Fibroblast of villous mesenchyme (primary cell): Measurements from ENCODE around the gene SLC22A2. TPM values are rescaled to one million over a fixed set of nuclear protein-coding genes. Genes with fewer than 3 reads are reported as not detected.
"Not testable (repeated sequence)": the region's sequence is repeated elsewhere in the genome, so short reads cannot be mapped to it uniquely, and the experiment has no call there.

Experiments used
- DNase-seq: peaks from one replicate; pipeline ENCODE4 v3.0.0-alpha.2; 2010; ENCODE audit warnings: low read depth
- H3K4me3 ChIP-seq: 2 replicates; pipeline ENCODE4 v1.5.1; 2011; ENCODE audit warnings: low read depth, mild to moderate bottlenecking, low read length
- total RNA-seq: library from RNA; depleted of rRNA; stranded (reverse); fragments of >200 nt; gene quantifications from 2 replicates; pipeline ENCODE4 v1.2.3, GENCODE V29; 2012
- TF ChIP-seq, protein P1 (sequence below): IDR thresholded peaks from 2 replicates; pipeline ENCODE4 v1.5.1; 2012; ENCODE audit warnings: low read depth, mild to moderate bottlenecking, low read length; ENCODE audit not compliant: insufficient read depth

SLC22A2 gene
- total RNA-seq: under 0.01 TPM in 2 replicates

DNA sequence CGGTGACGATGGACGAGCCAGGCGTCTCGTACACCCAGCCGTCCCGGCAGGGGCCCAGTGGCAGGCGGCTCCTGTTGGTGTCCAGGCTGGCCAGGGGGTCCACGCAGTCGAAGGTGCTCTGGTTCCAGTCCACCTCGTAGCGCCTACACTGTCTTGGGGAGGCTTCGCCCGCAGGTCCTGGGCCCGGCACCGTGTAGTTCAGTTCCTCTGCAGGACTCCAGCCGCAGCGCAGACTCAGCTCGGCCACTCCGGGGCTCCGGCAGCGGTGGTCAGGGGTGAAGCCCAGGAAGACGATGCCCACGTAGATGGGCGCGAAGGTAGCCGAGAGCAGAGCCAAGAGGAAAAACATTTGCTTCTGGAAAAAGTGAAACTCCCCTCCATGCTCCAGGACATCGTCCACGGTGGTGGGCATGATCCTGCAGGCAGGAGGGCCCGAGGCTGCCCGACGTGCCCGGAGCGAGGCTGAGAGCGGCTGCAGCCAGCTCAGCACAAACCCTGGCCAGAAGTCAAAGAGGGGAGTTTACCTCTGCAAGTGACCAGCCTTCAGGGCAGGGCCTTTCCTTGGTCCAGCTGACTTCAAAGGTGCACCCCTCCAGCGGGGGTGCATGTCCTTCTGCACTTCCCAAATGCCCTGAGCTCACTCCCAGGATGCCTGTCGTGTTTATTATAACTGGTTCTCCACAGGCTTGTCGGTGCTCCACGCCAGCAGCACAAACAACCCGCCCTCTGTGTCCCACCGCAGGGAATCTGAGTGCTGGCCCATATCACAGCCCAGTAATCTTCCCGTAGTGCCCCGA is at the start of gene SLC22A2:
Gene SLC22A2 (minus strand): TSS at position 476 of the 797 bp plus-strand sequence. CDS start 64 bp downstream, at position 412.
- H3K4me3 ChIP-seq: no peak within 1 kb of the TSS
- TF ChIP-seq, protein P1, sequence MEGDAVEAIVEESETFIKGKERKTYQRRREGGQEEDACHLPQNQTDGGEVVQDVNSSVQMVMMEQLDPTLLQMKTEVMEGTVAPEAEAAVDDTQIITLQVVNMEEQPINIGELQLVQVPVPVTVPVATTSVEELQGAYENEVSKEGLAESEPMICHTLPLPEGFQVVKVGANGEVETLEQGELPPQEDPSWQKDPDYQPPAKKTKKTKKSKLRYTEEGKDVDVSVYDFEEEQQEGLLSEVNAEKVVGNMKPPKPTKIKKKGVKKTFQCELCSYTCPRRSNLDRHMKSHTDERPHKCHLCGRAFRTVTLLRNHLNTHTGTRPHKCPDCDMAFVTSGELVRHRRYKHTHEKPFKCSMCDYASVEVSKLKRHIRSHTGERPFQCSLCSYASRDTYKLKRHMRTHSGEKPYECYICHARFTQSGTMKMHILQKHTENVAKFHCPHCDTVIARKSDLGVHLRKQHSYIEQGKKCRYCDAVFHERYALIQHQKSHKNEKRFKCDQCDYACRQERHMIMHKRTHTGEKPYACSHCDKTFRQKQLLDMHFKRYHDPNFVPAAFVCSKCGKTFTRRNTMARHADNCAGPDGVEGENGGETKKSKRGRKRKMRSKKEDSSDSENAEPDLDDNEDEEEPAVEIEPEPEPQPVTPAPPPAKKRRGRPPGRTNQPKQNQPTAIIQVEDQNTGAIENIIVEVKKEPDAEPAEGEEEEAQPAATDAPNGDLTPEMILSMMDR: no peak
- no peak for DNase-seq

DNA sequence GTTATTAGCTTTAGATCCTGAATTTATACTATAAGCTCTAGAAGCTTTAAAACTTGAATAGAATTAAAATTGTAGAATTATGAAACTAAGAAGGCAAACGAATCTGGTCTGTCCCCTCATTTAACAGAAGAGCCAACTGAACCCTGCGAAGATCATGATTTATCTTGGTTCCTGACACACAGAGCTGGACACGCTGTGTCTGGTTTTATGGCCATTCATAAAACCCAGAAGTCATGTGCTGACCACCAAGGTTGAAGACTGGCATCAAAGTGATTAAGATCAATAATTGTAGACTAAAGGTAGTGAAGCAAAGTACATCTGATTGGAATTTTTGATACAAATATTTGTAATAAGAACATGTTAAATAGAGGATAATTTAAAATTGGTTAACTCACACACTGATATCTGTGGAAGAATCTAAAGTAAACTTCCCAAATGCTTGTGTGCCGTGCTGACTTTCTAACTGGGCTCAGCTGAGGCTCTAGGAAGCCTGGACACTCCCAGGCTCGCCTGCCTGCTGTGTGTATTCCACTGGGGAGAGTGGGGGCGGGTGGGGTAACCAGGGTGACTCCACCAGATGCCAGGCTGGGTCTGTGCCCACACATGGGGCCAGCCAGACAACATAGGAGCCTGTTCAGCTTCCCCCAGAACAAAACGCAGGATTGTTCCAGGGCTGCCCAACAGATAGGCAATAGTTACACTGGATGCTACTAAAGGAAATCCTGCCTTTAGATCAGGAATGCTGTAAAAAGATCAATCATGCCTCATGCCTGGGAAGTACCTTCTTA is 47.5 kb upstream of the SLC22A2 start:
- TF ChIP-seq, protein P1: no peak
- H3K4me3 ChIP-seq: no peak overlapping the region
- no peak for DNase-seq

DNA sequence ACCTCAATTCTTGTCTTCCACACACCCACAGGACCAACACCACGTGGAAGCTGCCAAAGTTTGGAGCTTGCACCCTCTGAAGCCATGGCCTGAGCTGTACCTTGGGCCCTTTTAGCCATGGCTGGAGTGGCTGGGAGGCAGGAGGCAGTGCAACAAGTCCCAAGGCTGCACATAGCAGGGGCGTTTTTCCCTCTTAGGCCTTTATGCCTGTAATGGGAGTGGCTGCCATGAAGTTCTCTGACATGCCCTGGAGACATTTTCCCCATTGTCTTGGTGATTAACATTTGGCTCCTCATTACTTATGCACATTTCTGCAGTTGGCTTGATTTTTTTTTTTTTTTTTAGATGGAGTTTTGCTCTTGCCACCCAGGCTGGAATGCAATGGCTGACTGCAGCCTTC is 45.2 kb upstream of the SLC22A2 start:
- DNase-seq: no peak
- H3K4me3 ChIP-seq: no peak overlapping the region
- TF ChIP-seq, protein P1: no peak

DNA sequence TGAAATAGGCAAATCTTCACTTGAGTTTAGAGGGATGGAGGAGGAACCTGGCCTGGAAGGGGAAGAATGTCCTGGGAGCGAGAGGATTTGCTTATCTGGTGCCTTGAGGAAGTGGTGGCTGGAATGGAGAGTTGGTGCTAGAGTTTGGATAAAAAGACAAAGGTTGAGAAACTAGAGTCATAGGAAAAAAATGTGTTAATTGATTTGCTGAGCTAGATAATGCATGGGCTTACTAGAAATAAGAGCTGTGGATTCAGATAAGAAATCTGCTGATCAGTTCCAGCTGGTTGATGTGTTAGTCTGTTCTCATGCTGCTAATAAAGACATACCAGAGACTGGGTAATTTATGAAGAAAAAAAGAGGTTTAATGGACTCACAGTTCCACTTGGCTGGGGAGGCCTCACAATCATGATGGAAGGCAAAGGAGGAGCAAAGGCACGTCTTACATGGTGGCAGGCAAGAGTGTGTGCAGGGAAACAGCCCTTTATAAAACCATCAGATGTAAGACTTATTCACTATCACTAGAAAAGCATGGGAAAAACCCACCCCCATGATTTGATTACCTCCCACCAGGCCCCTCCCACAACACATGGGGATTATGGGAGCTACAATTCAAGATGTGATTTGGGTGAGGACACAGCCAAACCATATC is 43.9 kb upstream of the SLC22A2 start:
- peak; percentile 48 for DNase-seq
- H3K4me3 ChIP-seq: not testable (repeated sequence)

DNA sequence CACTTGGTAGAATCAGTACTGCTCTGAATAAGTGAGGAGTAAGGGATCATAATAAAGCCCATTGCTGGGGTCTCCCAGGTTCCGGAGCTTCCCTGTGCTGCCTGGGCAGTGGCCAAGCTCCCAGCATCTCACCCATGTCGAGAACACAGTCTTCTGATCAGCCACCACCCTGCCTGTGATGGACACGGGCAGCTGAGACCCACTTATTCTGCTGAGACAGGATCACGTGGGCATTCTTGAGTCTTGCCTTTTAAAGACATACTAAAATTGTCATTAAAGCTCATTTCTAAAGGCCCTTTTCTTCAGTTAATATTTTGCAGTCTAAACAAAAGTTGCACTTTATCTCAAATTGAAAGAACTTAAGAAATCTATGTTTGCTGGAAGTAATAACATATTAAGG is 42.7 kb upstream of the SLC22A2 start:
- no peak for DNase-seq

DNA sequence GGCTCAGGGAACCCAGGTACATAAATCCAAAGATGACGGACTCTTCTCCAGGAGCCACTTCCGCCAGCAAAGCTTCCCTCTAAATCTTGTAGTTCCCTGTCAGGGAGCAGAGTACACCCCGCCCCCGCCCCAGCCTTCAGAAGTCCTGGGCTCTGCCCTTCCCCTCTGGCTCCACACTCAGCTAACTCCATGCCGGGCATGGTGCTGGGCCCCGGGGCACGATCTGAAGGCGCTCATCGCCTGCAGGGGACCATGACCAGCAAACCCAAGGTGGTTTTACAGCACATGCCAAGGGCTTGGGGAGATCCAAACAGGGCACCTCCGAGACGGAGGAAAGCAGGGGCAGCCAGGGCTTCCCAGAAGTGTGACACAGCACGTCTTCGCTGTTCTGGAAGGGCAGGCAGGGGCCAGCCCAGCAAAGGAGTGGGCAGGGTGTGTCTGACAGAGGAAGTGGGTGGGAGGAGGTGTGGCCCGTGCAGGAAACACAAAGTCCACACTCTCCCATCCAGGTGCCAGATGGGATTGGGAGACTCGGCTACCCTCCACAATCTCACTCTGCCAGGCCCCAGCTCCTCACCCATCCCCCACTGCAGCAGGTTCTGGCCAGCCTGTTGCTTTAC is 41.6 kb upstream of the SLC22A2 start:
- no peak for DNase-seq
- no peak overlapping the region for H3K4me3 ChIP-seq
- TF ChIP-seq, protein P1: no peak

More for the DNA sequence above, 42.7 kb upstream of the SLC22A2 start:
- H3K4me3 ChIP-seq: no peak overlapping the region
- TF ChIP-seq, protein P1: no peak

DNA sequence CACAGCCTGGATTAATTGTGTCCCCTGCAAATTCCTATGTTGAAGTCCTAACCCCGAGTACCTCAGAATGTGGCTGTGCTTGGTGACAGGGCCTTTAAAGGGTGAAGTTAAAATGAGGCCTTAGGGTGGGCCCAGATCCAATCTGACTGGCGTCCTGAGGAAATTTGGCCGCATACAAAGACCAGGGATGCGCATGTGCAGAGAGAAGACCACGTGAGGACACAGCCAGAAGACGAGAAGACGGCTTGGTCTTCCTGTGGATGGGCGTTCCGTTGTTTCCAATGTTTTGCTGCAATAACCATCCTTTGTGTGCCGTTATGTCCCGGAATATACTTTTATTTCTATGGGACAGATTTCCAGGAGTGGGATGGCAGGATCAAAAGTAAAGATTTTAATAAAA is 40.9 kb upstream of the SLC22A2 start:
- no peak for DNase-seq
- TF ChIP-seq, protein P1: no peak
- H3K4me3 ChIP-seq: no peak overlapping the region
